Mesenteric fat pad (tissue), 1 donor: ENCODE measurements around the gene PCDHB9. TPM values are rescaled to one million over a fixed set of nuclear protein-coding genes. Genes with fewer than 3 reads are reported as not detected.
"Not testable (repeated sequence)": the region's sequence is repeated elsewhere in the genome, so short reads cannot be mapped to it uniquely, and the experiment has no call there.

Experiments used
- DNase-seq: peaks from one replicate; pipeline ENCODE4 v3.0.0-alpha.2; 2020; ENCODE audit warnings: low spot score
- total RNA-seq: library from RNA; stranded (reverse); fragmentation: NEBNext Ultra II Directional; extraction: Animal tissue kit (Norgen Biotek cat#: 25700); gene quantifications from one replicate; pipeline ENCODE4 v1.2.1, GENCODE V29; 2021
- donor health status: DM: yes; HTN: yes; CAD: no.

The PCDHB9 gene
- total RNA-seq, 1 donor from 2014 or later = 1.0 TPM

GRCh38 chr5:141184117-141184855 lies 2.7 kb upstream of the PCDHB9 start:
- not testable (repeated sequence) for DNase-seq

GRCh38 chr5:141188682-141189081 lies 1.7 kb downstream of the PCDHB9 start:
- DNase-seq = not testable (repeated sequence)

GRCh38 chr5:141189131-141189530 lies 2.2 kb downstream of the PCDHB9 start:
- DNase-seq = not testable (repeated sequence)

GRCh38 chr5:141192110-141192725 lies 5.3 kb downstream of the PCDHB9 start, which contains the start of gene PCDHB10:
Gene PCDHB10 (plus strand): TSS chr5:141192353. CDS start chr5:141192553, 200 bp downstream.
- DNase-seq = no peak

GRCh38 chr5:141194332-141194731 lies 7.4 kb downstream of the PCDHB9 start:
- not testable (repeated sequence) for DNase-seq

GRCh38 chr5:141196363-141196762 lies 9.4 kb downstream of the PCDHB9 start:
- no peak for DNase-seq

- no peak for DNase-seq
These were observed 12.6 kb downstream of the PCDHB9 start, which contains the start of gene PCDHB11 for GRCh38 chr5:141199359-141200235. Gene PCDHB11 (plus strand): TSS chr5:141199627. CDS start chr5:141199775, 148 bp downstream.

GRCh38 chr5:141201126-141201525 lies 14.2 kb downstream of the PCDHB9 start:
- DNase-seq = not testable (repeated sequence)

GRCh38 chr5:141201646-141202045 lies 14.7 kb downstream of the PCDHB9 start:
- DNase-seq = not testable (repeated sequence)

GRCh38 chr5:141208478-141208877 lies 21.5 kb downstream of the PCDHB9 start, which contains the start of gene PCDHB12:
Gene PCDHB12 (plus strand): TSS chr5:141208719. CDS start chr5:141208908, 189 bp downstream.
- DNase-seq = no peak

- not testable (repeated sequence) for DNase-seq
These were observed 23.3 kb downstream of the PCDHB9 start for GRCh38 chr5:141210281-141210680.

DNA sequence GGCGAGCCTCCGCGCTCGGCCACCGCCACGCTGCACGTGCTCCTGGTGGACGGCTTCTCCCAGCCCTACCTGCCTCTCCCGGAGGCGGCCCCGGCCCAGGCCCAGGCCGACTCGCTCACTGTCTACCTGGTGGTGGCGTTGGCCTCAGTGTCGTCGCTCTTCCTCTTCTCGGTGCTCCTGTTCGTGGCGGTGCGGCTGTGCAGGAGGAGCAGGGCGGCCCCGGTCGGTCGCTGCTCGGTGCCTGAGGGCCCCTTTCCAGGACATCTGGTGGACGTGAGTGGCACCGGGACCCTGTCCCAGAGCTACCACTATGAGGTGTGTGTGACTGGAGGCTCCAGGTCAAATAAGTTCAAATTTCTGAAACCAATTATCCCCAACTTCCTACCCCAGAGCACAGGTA lies 23.9 kb downstream of the PCDHB9 start:
- DNase-seq = not testable (repeated sequence)

GRCh38 chr5:141213656-141214339 lies 26.8 kb downstream of the PCDHB9 start, which contains the start of gene PCDHB13:
Gene PCDHB13 (plus strand): TSS chr5:141213919. CDS start chr5:141214124, 205 bp downstream.
- DNase-seq = not testable (repeated sequence)

GRCh38 chr5:141214583-141214982 lies 27.6 kb downstream of the PCDHB9 start:
- DNase-seq = not testable (repeated sequence)

- DNase-seq = not testable (repeated sequence)
These were observed 28.5 kb downstream of the PCDHB9 start for GRCh38 chr5:141215504-141215903.

GRCh38 chr5:141216035-141216434 lies 29.1 kb downstream of the PCDHB9 start:
- not testable (repeated sequence) for DNase-seq

GRCh38 chr5:141223112-141223783 lies 36.3 kb downstream of the PCDHB9 start, which contains the start of gene PCDHB14:
Gene PCDHB14 (plus strand): TSS chr5:141223343. CDS start chr5:141223506, 163 bp downstream.
- DNase-seq = no peak

DNA sequence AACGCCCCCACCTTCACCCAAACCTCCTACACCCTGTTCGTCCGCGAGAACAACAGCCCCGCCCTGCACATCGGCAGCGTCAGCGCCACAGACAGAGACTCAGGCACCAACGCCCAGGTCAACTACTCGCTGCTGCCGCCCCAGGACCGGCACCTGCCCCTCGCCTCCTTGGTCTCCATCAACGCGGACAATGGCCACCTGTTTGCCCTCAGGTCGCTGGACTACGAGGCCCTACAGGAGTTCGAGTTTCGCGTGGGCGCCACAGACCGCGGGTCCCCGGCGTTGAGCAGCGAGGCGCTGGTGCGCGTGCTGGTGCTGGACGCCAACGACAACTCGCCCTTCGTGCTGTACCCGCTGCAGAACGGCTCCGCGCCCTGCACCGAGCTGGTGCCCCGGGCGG lies 37.9 kb downstream of the PCDHB9 start:
- DNase-seq = not testable (repeated sequence)

DNA sequence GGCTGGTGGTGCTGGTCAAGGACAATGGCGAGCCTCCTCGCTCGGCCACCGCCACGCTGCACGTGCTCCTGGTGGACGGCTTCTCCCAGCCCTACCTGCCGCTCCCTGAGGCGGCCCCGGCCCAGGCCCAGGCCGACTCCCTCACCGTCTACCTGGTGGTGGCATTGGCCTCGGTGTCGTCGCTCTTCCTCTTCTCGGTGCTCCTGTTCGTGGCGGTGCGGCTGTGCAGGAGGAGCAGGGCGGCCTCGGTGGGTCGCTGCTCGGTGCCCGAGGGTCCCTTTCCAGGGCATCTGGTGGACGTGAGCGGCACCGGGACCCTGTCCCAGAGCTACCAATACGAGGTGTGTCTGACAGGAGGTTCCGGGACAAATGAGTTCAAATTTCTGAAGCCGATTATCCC lies 38.5 kb downstream of the PCDHB9 start:
- DNase-seq = not testable (repeated sequence)
